AG04450 (cell line): ENCODE results near the gene NEDD4L. TPM values are rescaled to one million over a fixed set of nuclear protein-coding genes. Genes with fewer than 3 reads are reported as not detected.

Source experiments
- CTCF ChIA-PET: fragments of 300-600, 350-600 bp; formaldehyde crosslinking; extraction: SDS; loops from one replicate; lab custom pipeline; 2022; ENCODE audit warnings: antibody characterized with exemption, inconsistent platforms; lab: Charles Lee
- POLR2A ChIA-PET: fragments of 350-600 bp; formaldehyde crosslinking; extraction: SDS; loops from one replicate; lab custom pipeline; 2021; ENCODE audit warnings: antibody characterized with exemption, inconsistent platforms; lab: Yijun Ruan, JAX
- DNase-seq: peaks from one replicate; pipeline ENCODE4 v3.0.0-alpha.2; 2011; ENCODE audit warnings: low read depth, low spot score
- H3K27ac ChIP-seq: one replicate; pipeline ENCODE4 v1.5.1; 2012; ENCODE audit warnings: low read depth, low read length, control low read depth
- H3K27me3 ChIP-seq: one replicate; pipeline ENCODE4 v1.6.0; 2012; ENCODE audit warnings: low read length; ENCODE audit not compliant: control insufficient read depth, insufficient read depth
- H3K4me3 ChIP-seq: 2 replicates; pipeline ENCODE4 v1.5.1; 2011; ENCODE audit warnings: mild to moderate bottlenecking, low read depth, low read length, control low read depth
- H3K9me3 ChIP-seq: 2 replicates; pipeline ENCODE4 v1.5.1; 2012; ENCODE audit warnings: low read length; ENCODE audit not compliant: control insufficient read depth, insufficient read depth
- CTCF ChIP-seq: IDR thresholded peaks from 2 replicates; pipeline ENCODE4 v1.5.1; 2011; ENCODE audit warnings: low read depth, low read length, control low read depth, inconsistent platforms
- polyA plus RNA-seq: library from polyadenylated mRNA; depleted of rRNA; stranded (reverse); fragments of >200 nt; gene quantifications from 2 replicates; pipeline ENCODE4 v1.2.3, GENCODE V29; 2011

Gene NEDD4L
- polyA plus RNA-seq, 1 experiment: 15.0 TPM

GRCh38 chr18:58004317-58004716, 39.7 kb upstream of the NEDD4L start:
- Histone ChIP-seq H3K27ac (peak overlapping the region; percentile 13), H3K9me3 (no peaks in the 10 kb centered on the region), H3K27me3 (no peaks in the 10 kb centered on the region), H3K4me3 (no peak overlapping the region)
- no peak for TF ChIP-seq CTCF
- peak; percentile 18 for DNase-seq
- ChIA-PET POLR2A (interaction anchor here (0.5 to 1.6 kb wide), 2 partner anchors 9 to 350 kb away, joined by 3 to 4 read pairs; no protein-coding TSS in a partner anchor), CTCF (no interaction called here)

DNA sequence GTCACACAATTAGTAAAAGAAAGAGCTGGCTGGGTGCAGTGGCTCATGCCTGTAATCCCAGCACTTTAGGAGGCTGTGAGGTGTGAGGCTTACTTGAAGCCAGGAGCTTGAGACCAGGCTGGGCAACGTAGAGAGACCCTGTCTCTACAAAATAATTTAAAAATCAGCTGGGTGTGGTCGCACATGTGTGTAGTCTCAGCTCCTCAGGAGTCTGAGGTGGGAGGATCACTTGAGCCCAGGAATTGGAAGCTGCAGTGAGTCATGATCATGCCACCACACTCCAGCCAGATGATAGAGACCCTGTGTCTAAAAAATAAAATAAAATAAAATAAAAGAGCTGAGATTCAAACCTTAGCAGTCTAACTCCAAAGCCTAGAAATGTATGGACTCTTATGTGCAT, 39.0 kb upstream of the NEDD4L start:
- CTCF ChIA-PET: interaction anchor here (0.9 kb wide), 1 partner anchor 117 kb away, joined by 3 read pairs; no protein-coding TSS in a partner anchor
- H3K9me3 ChIP-seq: no peaks in the 10 kb centered on the region
- DNase-seq: no peak
- POLR2A ChIA-PET: interaction anchor here (0.5 to 1.6 kb wide), 2 partner anchors 8 to 28 kb away, joined by 3 to 4 read pairs; no protein-coding TSS in a partner anchor
- TF ChIP-seq CTCF: no peak
- H3K4me3 ChIP-seq: no peak overlapping the region
- peaks cover under 1% of the 10 kb centered on the region for H3K27me3 ChIP-seq
- H3K27ac ChIP-seq: no peak overlapping the region

GRCh38 chr18:58005885-58006523, 38.0 kb upstream of the NEDD4L start:
- DNase-seq: no peak
- ChIA-PET POLR2A (no interaction called here), CTCF (no interaction called here)
- Histone ChIP-seq H3K4me3 (no peak overlapping the region), H3K9me3 (no peaks in the 10 kb centered on the region), H3K27me3 (peaks cover 3% of the 10 kb centered on the region), H3K27ac (no peak overlapping the region)
- TF ChIP-seq CTCF: no peak

DNA sequence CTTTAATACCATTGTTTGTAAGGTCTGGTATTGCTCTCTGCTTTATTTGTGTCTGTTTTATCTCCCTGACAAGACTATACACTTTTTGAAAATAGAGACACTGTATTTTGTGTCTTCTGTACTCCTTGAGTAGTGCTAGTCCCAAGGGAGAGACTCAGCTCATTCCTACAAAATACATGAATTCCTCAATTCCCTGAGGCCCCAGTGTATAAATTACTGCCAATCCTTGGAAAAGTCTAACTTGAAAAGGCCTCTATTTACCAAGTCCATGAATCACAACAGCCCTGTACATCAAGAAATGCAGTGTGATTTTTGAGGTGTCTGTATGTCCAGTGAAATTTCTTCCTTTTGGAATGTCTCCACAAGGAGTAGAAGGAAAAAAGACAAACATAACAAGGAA, 34.9 kb upstream of the NEDD4L start:
- Histone ChIP-seq H3K9me3 (no peaks in the 10 kb centered on the region), H3K27me3 (peaks cover 3% of the 10 kb centered on the region), H3K27ac (no peak overlapping the region), H3K4me3 (no peak overlapping the region)
- ChIA-PET CTCF (interaction anchor here (0.5 to 2.1 kb wide), 3 partner anchors 29 to 112 kb away, joined by 3 to 6 read pairs (median 3); no protein-coding TSS in a partner anchor), POLR2A (no interaction called here)
- DNase-seq: no peak
- no peak for TF ChIP-seq CTCF

DNA sequence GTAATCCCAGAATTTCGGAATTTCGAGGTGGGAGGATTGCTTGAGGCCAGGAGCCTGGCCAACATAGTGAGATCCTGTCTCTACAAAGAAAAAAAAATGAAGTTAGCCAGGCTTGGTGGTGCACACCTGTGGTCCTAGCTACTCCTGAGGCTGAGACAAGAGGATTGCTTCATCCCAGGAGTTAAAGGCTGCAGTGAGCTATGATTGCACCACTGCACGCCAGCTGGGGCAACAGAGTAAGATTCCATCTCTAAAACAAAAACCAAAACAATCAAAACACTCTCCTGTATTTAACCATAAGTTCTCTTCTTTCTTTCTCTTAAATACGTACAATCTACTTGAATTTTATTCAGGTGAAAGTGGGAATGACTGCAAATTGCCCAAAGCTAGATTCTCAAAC, 33.8 kb upstream of the NEDD4L start:
- ChIA-PET POLR2A (no interaction called here), CTCF (no interaction called here)
- no peak for DNase-seq
- H3K9me3 ChIP-seq: no peaks in the 10 kb centered on the region
- no peak overlapping the region for H3K4me3 ChIP-seq
- TF ChIP-seq CTCF: no peak
- H3K27me3 ChIP-seq: peaks cover 3% of the 10 kb centered on the region
- no peak overlapping the region for H3K27ac ChIP-seq
